Endodermal cell (in vitro differentiated cells): ENCODE results near the gene MACROD1. TPM values are rescaled to one million over a fixed set of nuclear protein-coding genes. Genes with fewer than 3 reads are reported as not detected.

Experiments used
- DNase-seq: peaks from one replicate; pipeline ENCODE4 v3.0.0-alpha.2; 2017
- H3K27ac ChIP-seq: 2 replicates; pipeline ENCODE4 v1.5.1; 2013; ENCODE audit warnings: mild to moderate bottlenecking, low read depth, low read length, moderate library complexity
- H3K27me3 ChIP-seq: 2 replicates; pipeline ENCODE4 v1.6.1; 2013; ENCODE audit warnings: mild to moderate bottlenecking, low read length, moderate library complexity; ENCODE audit not compliant: insufficient read depth, control insufficient read depth, poor library complexity, severe bottlenecking
- H3K36me3 ChIP-seq: 2 replicates; pipeline ENCODE4 v1.7.0; 2013; ENCODE audit warnings: mild to moderate bottlenecking, low read length, moderate library complexity; ENCODE audit not compliant: control insufficient read depth, insufficient read depth
- H3K4me1 ChIP-seq: one replicate; pipeline ENCODE4 v1.7.0; 2013; ENCODE audit warnings: low read length; ENCODE audit not compliant: control insufficient read depth, insufficient read depth
- H3K4me3 ChIP-seq: 2 replicates; pipeline ENCODE4 v1.5.1; 2013; ENCODE audit warnings: mild to moderate bottlenecking, low read length, moderate library complexity
- H3K9ac ChIP-seq: 2 replicates; pipeline ENCODE4 v1.6.1; 2013; ENCODE audit warnings: mild to moderate bottlenecking, low read length, moderate library complexity; ENCODE audit not compliant: poor library complexity, severe bottlenecking; ENCODE audit errors: extremely low read depth
- H3K9me3 ChIP-seq: 2 replicates; pipeline ENCODE4 v1.6.1; 2013; ENCODE audit warnings: mild to moderate bottlenecking, low read length, moderate library complexity; ENCODE audit not compliant: control insufficient read depth
- H3K27ac Mint-ChIP-seq: 2 replicates; pipeline ENCODE4 v1.8.0; 2020; ENCODE audit warnings: mixed read lengths
- H3K27me3 Mint-ChIP-seq: 2 replicates; pipeline ENCODE4 v1.8.0; 2021; ENCODE audit warnings: mild to moderate bottlenecking, mixed read lengths; ENCODE audit not compliant: insufficient read depth
- H3K36me3 Mint-ChIP-seq: 2 replicates; pipeline ENCODE4 v1.8.0; 2020; ENCODE audit warnings: low read depth, mixed read lengths
- H3K4me1 Mint-ChIP-seq: 2 replicates; pipeline ENCODE4 v1.8.0; 2020; ENCODE audit warnings: mixed read lengths
- H3K4me3 Mint-ChIP-seq: 2 replicates; pipeline ENCODE4 v1.8.0; 2020; ENCODE audit warnings: mild to moderate bottlenecking, moderate library complexity, mixed read lengths
- H3K9me3 Mint-ChIP-seq: 2 replicates; pipeline ENCODE4 v1.8.0; 2020; ENCODE audit warnings: mild to moderate bottlenecking, mixed read lengths
- CTCF ChIP-seq: fragments of 200-600 bp; sonication (generic); conservative IDR thresholded peaks from 2 replicates; pipeline ENCODE4 v1.5.0; 2021; ENCODE audit warnings: antibody characterized with exemption, mild to moderate bottlenecking
- WGBS, 2 experiments: methylation state at CpG; one replicate each; pipeline versions ENCODE4 v1.1.5 to v1.1.7; 2013; ENCODE audit warnings: missing lambda C conversion rate in 2 of 2, mixed read lengths in 1 of 2; ENCODE audit not compliant: insufficient coverage in 1 of 2, insufficient read length in 1 of 2; 5-methylcytosine and 5-hydroxymethylcytosine counted together
- total RNA-seq, 2 donors: library from RNA; stranded (reverse); fragmentation: NEBNext Ultra II Directional in 1 of 2; extraction: Animal tissue kit (Norgen Biotek cat#: 25700) in 1 of 2; gene quantifications; 2 replicates in 1 of 2; 3 replicates in 1 of 2; pipeline ENCODE4 v1.2.1, GENCODE V29; 2021

The MACROD1 gene
- total RNA-seq, 2 donors from 2014 or later = 23.0 to 41.9 TPM

GRCh38 chr11:64150481-64151239 lies 15.3 kb downstream of the MACROD1 start:
- H3K9ac ChIP-seq = no peak overlapping the region
- 92 to 98% methylated on average over 6 to 24 of the region's 24 CpGs for WGBS, 2 experiments

GRCh38 chr11:64150051-64150450 lies 15.9 kb downstream of the MACROD1 start:
- H3K9me3 ChIP-seq = no peaks in the 10 kb centered on the region
- Mint-ChIP-seq H3K4me1 (peaks cover 10% of the 10 kb centered on the region), H3K27me3 (peaks cover 4% of the 10 kb centered on the region), H3K4me3 (no peak overlapping the region), H3K27ac (no peak overlapping the region), H3K9me3 (no peaks in the 10 kb centered on the region), H3K36me3 (peaks cover 2% of the 10 kb centered on the region)
- no peak for TF ChIP-seq CTCF
- no peak overlapping the region for H3K9ac ChIP-seq
- no peak for DNase-seq
- no peaks in the 10 kb centered on the region for H3K36me3 ChIP-seq
- no peak overlapping the region for H3K4me3 ChIP-seq
- H3K27me3 ChIP-seq = no peaks in the 10 kb centered on the region
- H3K27ac ChIP-seq = no peak overlapping the region
- 91% methylated on average over 14 to 15 of the region's 15 CpGs for WGBS, 2 experiments
- H3K4me1 ChIP-seq = no peaks in the 10 kb centered on the region

More at GRCh38 chr11:64150481-64151239, 15.3 kb downstream of the MACROD1 start:
- H3K4me3 Mint-ChIP-seq = no peak overlapping the region
- Histone ChIP-seq H3K27me3 (no peaks in the 10 kb centered on the region), H3K9me3 (no peaks in the 10 kb centered on the region), H3K4me1 (no peaks in the 10 kb centered on the region), H3K36me3 (no peaks in the 10 kb centered on the region), H3K27ac (no peak overlapping the region), H3K4me3 (no peak overlapping the region)
- peaks cover 2% of the 10 kb centered on the region for H3K36me3 Mint-ChIP-seq
- TF ChIP-seq CTCF = no peak
- DNase-seq = no peak
- H3K4me1 Mint-ChIP-seq = peaks cover 10% of the 10 kb centered on the region
- no peaks in the 10 kb centered on the region for H3K9me3 Mint-ChIP-seq
- H3K27me3 Mint-ChIP-seq = peaks cover 4% of the 10 kb centered on the region
- no peak overlapping the region for H3K27ac Mint-ChIP-seq

- H3K4me1 Mint-ChIP-seq = peaks cover 6% of the 10 kb centered on the region
- WGBS, 2 experiments = 81 to 86% methylated on average over 17 to 25 of the region's 25 CpGs
Measured at GRCh38 chr11:64148917-64149617, 16.8 kb downstream of the MACROD1 start.

More at GRCh38 chr11:64148917-64149617, 16.8 kb downstream of the MACROD1 start:
- no peaks in the 10 kb centered on the region for H3K36me3 ChIP-seq
- H3K27me3 Mint-ChIP-seq = peaks cover 4% of the 10 kb centered on the region
- no peak for DNase-seq
- H3K27me3 ChIP-seq = no peaks in the 10 kb centered on the region
- H3K27ac ChIP-seq = no peak overlapping the region
- no peaks in the 10 kb centered on the region for H3K9me3 Mint-ChIP-seq
- no peaks in the 10 kb centered on the region for H3K9me3 ChIP-seq
- no peak for TF ChIP-seq CTCF
- H3K9ac ChIP-seq = no peak overlapping the region
- no peak overlapping the region for H3K4me3 Mint-ChIP-seq
- no peak overlapping the region for H3K4me3 ChIP-seq
- no peak overlapping the region for H3K27ac Mint-ChIP-seq
- H3K36me3 Mint-ChIP-seq = peaks cover 2% of the 10 kb centered on the region
- H3K4me1 ChIP-seq = no peaks in the 10 kb centered on the region
